Measurements from ENCODE around the gene DHH.

DHH gene

GRCh38 chr12:49109641-49110463, 15.3 kb upstream of the DHH start:
- no peak for DNase-seq (ENCODE audit: low read depth)

- no peak for DNase-seq (ENCODE audit: low read depth)
Observed at GRCh38 chr12:49108958-49109404, 14.4 kb upstream of the DHH start.

GRCh38 chr12:49105504-49106084, 11.0 kb upstream of the DHH start:
- DNase-seq (ENCODE audit: low read depth) = no peak

GRCh38 chr12:49104822-49105221, 10.2 kb upstream of the DHH start:
- DNase-seq (ENCODE audit: low read depth) = no peak

GRCh38 chr12:49100380-49100779, 5.8 kb upstream of the DHH start:
- DNase-seq (ENCODE audit: low read depth) = no peak

- DNase-seq (ENCODE audit: low read depth) = no peak
Observed at GRCh38 chr12:49098703-49099102, 4.1 kb upstream of the DHH start.

GRCh38 chr12:49098035-49098451, 3.4 kb upstream of the DHH start:
- DNase-seq (ENCODE audit: low read depth) = no peak

GRCh38 chr12:49097381-49097780, 2.8 kb upstream of the DHH start:
- no peak for DNase-seq (ENCODE audit: low read depth)

- DNase-seq (ENCODE audit: low read depth) = no peak
Observed at GRCh38 chr12:49094975-49095365, 369 bp upstream of the DHH start.

- no peak for DNase-seq (ENCODE audit: low read depth)
Observed at GRCh38 chr12:49093792-49094159, 825 bp downstream of the DHH start.

- no peak for DNase-seq (ENCODE audit: low read depth)
Observed at GRCh38 chr12:49092816-49093406, 1.7 kb downstream of the DHH start.

GRCh38 chr12:49092086-49092815, 2.4 kb downstream of the DHH start:
- DNase-seq (ENCODE audit: low read depth) = peak; percentile 89

GRCh38 chr12:49091836-49092085, 2.8 kb downstream of the DHH start:
- no peak for DNase-seq (ENCODE audit: low read depth)

GRCh38 chr12:49091056-49091835, 3.4 kb downstream of the DHH start:
- DNase-seq (ENCODE audit: low read depth) = no peak

- no peak for DNase-seq (ENCODE audit: low read depth)
Observed at GRCh38 chr12:49089821-49090773, 4.5 kb downstream of the DHH start.

- DNase-seq (ENCODE audit: low read depth) = no peak
Observed at GRCh38 chr12:49088932-49089330, 5.7 kb downstream of the DHH start.

GRCh38 chr12:49088150-49088931, 6.3 kb downstream of the DHH start:
- peak; percentile 80 for DNase-seq (ENCODE audit: low read depth)

GRCh38 chr12:49086116-49086515, 8.5 kb downstream of the DHH start:
- DNase-seq (ENCODE audit: low read depth) = no peak

GRCh38 chr12:49084438-49084837, 10.2 kb downstream of the DHH start:
- DNase-seq (ENCODE audit: low read depth) = no peak

- no peak for DNase-seq (ENCODE audit: low read depth)
Observed at GRCh38 chr12:49079793-49080192, 14.8 kb downstream of the DHH start.

Measured in CMK (cell line).